Measurements from ENCODE around the gene MYEOV.

The MYEOV gene

GRCh38 chr11:69312453-69313404 is 18.8 kb downstream of the MYEOV start:
- FAIRE-seq (no peak), DNase-seq (ENCODE audit: insufficient read length, low spot score) (no peak)

GRCh38 chr11:69313992-69314391 is 20.0 kb downstream of the MYEOV start:
- peak; percentile 16 for FAIRE-seq

GRCh38 chr11:69314555-69314954 is 20.6 kb downstream of the MYEOV start:
- no peak for DNase-seq (ENCODE audit: insufficient read length, low spot score)
- FAIRE-seq: no peak

More at GRCh38 chr11:69313992-69314391, 20.0 kb downstream of the MYEOV start:
- no peak for DNase-seq (ENCODE audit: insufficient read length, low spot score)

- no peak for FAIRE-seq
Measured at GRCh38 chr11:69316956-69317355, 23.0 kb downstream of the MYEOV start.

GRCh38 chr11:69317401-69318092 is 23.6 kb downstream of the MYEOV start:
- DNase-seq (ENCODE audit: insufficient read length, low spot score) (no peak), FAIRE-seq (no peak)

More at GRCh38 chr11:69316956-69317355, 23.0 kb downstream of the MYEOV start:
- DNase-seq (ENCODE audit: insufficient read length, low spot score): no peak

- DNase-seq (ENCODE audit: insufficient read length, low spot score) (no peak), FAIRE-seq (no peak)
Measured at GRCh38 chr11:69318093-69318420, 24.1 kb downstream of the MYEOV start.

- DNase-seq (ENCODE audit: insufficient read length, low spot score): no peak
- FAIRE-seq: peak; percentile 16
Measured at GRCh38 chr11:69319255-69320106, 25.5 kb downstream of the MYEOV start.

GRCh38 chr11:69320326-69320725 is 26.4 kb downstream of the MYEOV start:
- peak; percentile 69 for FAIRE-seq
- DNase-seq (ENCODE audit: insufficient read length, low spot score): no peak

- DNase-seq (ENCODE audit: insufficient read length, low spot score) (no peak), FAIRE-seq (peak; percentile 74)
Measured at GRCh38 chr11:69320756-69321741, 27.1 kb downstream of the MYEOV start.

GRCh38 chr11:69321877-69322361 is 28.0 kb downstream of the MYEOV start:
- DNase-seq (ENCODE audit: insufficient read length, low spot score): no peak
- FAIRE-seq: peak; percentile 4

- DNase-seq (ENCODE audit: insufficient read length, low spot score): no peak
- no peak for FAIRE-seq
Measured at GRCh38 chr11:69325446-69325845, 31.5 kb downstream of the MYEOV start.

GRCh38 chr11:69326622-69327219 is 32.8 kb downstream of the MYEOV start:
- no peak for FAIRE-seq
- no peak for DNase-seq (ENCODE audit: insufficient read length, low spot score)

GRCh38 chr11:69327741-69328191 is 33.8 kb downstream of the MYEOV start:
- FAIRE-seq: no peak
- no peak for DNase-seq (ENCODE audit: insufficient read length, low spot score)

- no peak for FAIRE-seq
Measured at GRCh38 chr11:69328231-69328630, 34.3 kb downstream of the MYEOV start.

GRCh38 chr11:69329581-69329980 is 35.6 kb downstream of the MYEOV start:
- DNase-seq (ENCODE audit: insufficient read length, low spot score) (no peak), FAIRE-seq (no peak)

More at GRCh38 chr11:69328231-69328630, 34.3 kb downstream of the MYEOV start:
- no peak for DNase-seq (ENCODE audit: insufficient read length, low spot score)

- FAIRE-seq (no peak), DNase-seq (ENCODE audit: insufficient read length, low spot score) (no peak)
Measured at GRCh38 chr11:69330330-69330729, 36.4 kb downstream of the MYEOV start.

- no peak for FAIRE-seq
- DNase-seq (ENCODE audit: insufficient read length, low spot score): no peak
Measured at GRCh38 chr11:69333149-69333710, 39.3 kb downstream of the MYEOV start.

GRCh38 chr11:69333879-69334278 is 39.9 kb downstream of the MYEOV start:
- FAIRE-seq: no peak
- DNase-seq (ENCODE audit: insufficient read length, low spot score): no peak

All from HTR-8/SVneo (cell line).